Activated naive CD8-positive, alpha-beta T cell treated with anti-CD3 and anti-CD28 coated beads, Interleukin-2, amount 50 U/mL, for 24 hours (primary cell): Measurements from ENCODE around the gene HSD3B7.

Source experiments
- ATAC-seq: fragments of 150-1000 bp; cut with Tn5 transposase; one replicate; pipeline ENCODE4 v1.10.0; 2021
- DNase-seq: peaks from one replicate; pipeline ENCODE4 v3.0.0; 2021
- H3K27ac Mint-ChIP-seq: one replicate; pipeline ENCODE4 v1.8.0; 2021; ENCODE audit warnings: mild to moderate bottlenecking, mixed read lengths
- H3K27me3 Mint-ChIP-seq: one replicate; pipeline ENCODE4 v1.8.0; 2021; ENCODE audit warnings: mixed read lengths
- H3K36me3 Mint-ChIP-seq: one replicate; pipeline ENCODE4 v1.8.0; 2021; ENCODE audit warnings: low read depth, mixed read lengths
- H3K4me1 Mint-ChIP-seq: one replicate; pipeline ENCODE4 v1.8.0; 2021; ENCODE audit warnings: mixed read lengths
- H3K4me3 Mint-ChIP-seq: one replicate; pipeline ENCODE4 v1.8.0; 2021; ENCODE audit warnings: mild to moderate bottlenecking, moderate library complexity, mixed read lengths
- H3K9me3 Mint-ChIP-seq: one replicate; pipeline ENCODE4 v1.8.0; 2021; ENCODE audit warnings: mixed read lengths

The HSD3B7 gene

GRCh38 chr16:30951193-30951592, 33.8 kb upstream of the HSD3B7 start:
- Mint-ChIP-seq H3K4me1 (peaks cover 19% of the 10 kb centered on the region), H3K36me3 (peaks cover 2% of the 10 kb centered on the region), H3K4me3 (no peak overlapping the region), H3K9me3 (no peaks in the 10 kb centered on the region), H3K27me3 (no peaks in the 10 kb centered on the region), H3K27ac (no peak overlapping the region)
- no peak for DNase-seq
- no peak for ATAC-seq

GRCh38 chr16:30951750-30952149, 33.3 kb upstream of the HSD3B7 start:
- Mint-ChIP-seq H3K9me3 (no peaks in the 10 kb centered on the region), H3K27ac (no peak overlapping the region), H3K36me3 (no peaks in the 10 kb centered on the region), H3K27me3 (no peaks in the 10 kb centered on the region), H3K4me3 (no peak overlapping the region), H3K4me1 (peaks cover 23% of the 10 kb centered on the region)
- DNase-seq (no peak), ATAC-seq (no peak)

GRCh38 chr16:30953111-30953510, 31.9 kb upstream of the HSD3B7 start:
- H3K36me3 Mint-ChIP-seq = no peaks in the 10 kb centered on the region
- no peak overlapping the region for H3K4me3 Mint-ChIP-seq
- H3K27me3 Mint-ChIP-seq = no peaks in the 10 kb centered on the region
- H3K4me1 Mint-ChIP-seq = peaks cover 25% of the 10 kb centered on the region
- H3K9me3 Mint-ChIP-seq = no peaks in the 10 kb centered on the region
- H3K27ac Mint-ChIP-seq = no peak overlapping the region
- ATAC-seq (no peak), DNase-seq (no peak)

GRCh38 chr16:30953511-30954124, 31.4 kb upstream of the HSD3B7 start:
- H3K27me3 Mint-ChIP-seq = no peaks in the 10 kb centered on the region
- H3K36me3 Mint-ChIP-seq = no peaks in the 10 kb centered on the region
- H3K4me1 Mint-ChIP-seq = peaks cover 28% of the 10 kb centered on the region
- no peaks in the 10 kb centered on the region for H3K9me3 Mint-ChIP-seq
- no peak overlapping the region for H3K4me3 Mint-ChIP-seq
- peak; percentile 41 for ATAC-seq
- H3K27ac Mint-ChIP-seq = no peak overlapping the region
- DNase-seq = peak; percentile 67

- Mint-ChIP-seq H3K27me3 (no peaks in the 10 kb centered on the region), H3K4me1 (peaks cover 34% of the 10 kb centered on the region), H3K27ac (peak overlapping the region; percentile 22), H3K9me3 (no peaks in the 10 kb centered on the region), H3K4me3 (no peak overlapping the region), H3K36me3 (peaks cover 11% of the 10 kb centered on the region)
- ATAC-seq (no peak), DNase-seq (no peak)
These were observed 30.0 kb upstream of the HSD3B7 start for GRCh38 chr16:30954993-30955392.

- ATAC-seq (peak; percentile 84), DNase-seq (peak; percentile 93)
- Mint-ChIP-seq H3K27ac (peak overlapping the region; percentile 99), H3K9me3 (no peaks in the 10 kb centered on the region), H3K27me3 (no peaks in the 10 kb centered on the region), H3K4me3 (peak overlapping the region; percentile 93), H3K4me1 (peaks cover 32% of the 10 kb centered on the region), H3K36me3 (peaks cover 27% of the 10 kb centered on the region)
These were observed 28.2 kb upstream of the HSD3B7 start for GRCh38 chr16:30956601-30957455.

GRCh38 chr16:30957456-30958174, 27.4 kb upstream of the HSD3B7 start, which contains the start of gene SETD1A:
SETD1A (plus strand) TSS chr16:30957754; CDS start chr16:30958732, 978 bp downstream.
- H3K36me3 Mint-ChIP-seq = peaks cover 27% of the 10 kb centered on the region
- H3K27ac Mint-ChIP-seq = peak within 1 kb of the TSS; percentile 99
- peaks cover 32% of the 10 kb centered on the region for H3K4me1 Mint-ChIP-seq
- no peaks in the 10 kb centered on the region for H3K27me3 Mint-ChIP-seq
- ATAC-seq = peak; percentile 75
- H3K4me3 Mint-ChIP-seq = peak within 1 kb of the TSS; percentile 93
- no peaks in the 10 kb centered on the region for H3K9me3 Mint-ChIP-seq
- peak; percentile 98 for DNase-seq

- DNase-seq = no peak
- no peak for ATAC-seq
- Mint-ChIP-seq H3K27me3 (no peaks in the 10 kb centered on the region), H3K36me3 (peaks cover 33% of the 10 kb centered on the region), H3K4me3 (peak overlapping the region; percentile 90), H3K9me3 (no peaks in the 10 kb centered on the region), H3K27ac (peak overlapping the region; percentile 84), H3K4me1 (peaks cover 32% of the 10 kb centered on the region)
These were observed 26.6 kb upstream of the HSD3B7 start for GRCh38 chr16:30958175-30959079.

GRCh38 chr16:30961384-30961783, 23.6 kb upstream of the HSD3B7 start:
- Mint-ChIP-seq H3K9me3 (no peaks in the 10 kb centered on the region), H3K4me1 (peaks cover 26% of the 10 kb centered on the region), H3K36me3 (peaks cover 48% of the 10 kb centered on the region), H3K27ac (no peak overlapping the region), H3K4me3 (no peak overlapping the region), H3K27me3 (no peaks in the 10 kb centered on the region)
- DNase-seq = no peak
- ATAC-seq = no peak

GRCh38 chr16:30963925-30964511, 21.0 kb upstream of the HSD3B7 start:
- Mint-ChIP-seq H3K36me3 (peaks cover 64% of the 10 kb centered on the region), H3K27ac (no peak overlapping the region)

GRCh38 chr16:30964574-30965226, 20.3 kb upstream of the HSD3B7 start:
- H3K27ac Mint-ChIP-seq = no peak overlapping the region
- ATAC-seq = no peak
- peaks cover 7% of the 10 kb centered on the region for H3K4me1 Mint-ChIP-seq
- DNase-seq = no peak
- peaks cover 60% of the 10 kb centered on the region for H3K36me3 Mint-ChIP-seq
- H3K4me3 Mint-ChIP-seq = no peak overlapping the region
- H3K9me3 Mint-ChIP-seq = no peaks in the 10 kb centered on the region
- no peaks in the 10 kb centered on the region for H3K27me3 Mint-ChIP-seq

More at GRCh38 chr16:30963925-30964511, 21.0 kb upstream of the HSD3B7 start:
- no peaks in the 10 kb centered on the region for H3K9me3 Mint-ChIP-seq
- H3K4me1 Mint-ChIP-seq = peaks cover 14% of the 10 kb centered on the region
- ATAC-seq (no peak), DNase-seq (no peak)
- no peak overlapping the region for H3K4me3 Mint-ChIP-seq
- no peaks in the 10 kb centered on the region for H3K27me3 Mint-ChIP-seq

- H3K9me3 Mint-ChIP-seq = no peaks in the 10 kb centered on the region
- peaks cover under 1% of the 10 kb centered on the region for H3K4me1 Mint-ChIP-seq
- no peak overlapping the region for H3K4me3 Mint-ChIP-seq
- ATAC-seq (no peak), DNase-seq (no peak)
- no peaks in the 10 kb centered on the region for H3K27me3 Mint-ChIP-seq
- H3K27ac Mint-ChIP-seq = no peak overlapping the region
- H3K36me3 Mint-ChIP-seq = peaks cover 55% of the 10 kb centered on the region
These were observed 19.6 kb upstream of the HSD3B7 start for GRCh38 chr16:30965436-30965835.

GRCh38 chr16:30966033-30966619, 18.9 kb upstream of the HSD3B7 start:
- Mint-ChIP-seq H3K4me3 (no peak overlapping the region), H3K27ac (no peak overlapping the region), H3K4me1 (no peaks in the 10 kb centered on the region), H3K36me3 (peaks cover 58% of the 10 kb centered on the region), H3K27me3 (no peaks in the 10 kb centered on the region), H3K9me3 (no peaks in the 10 kb centered on the region)
- DNase-seq (no peak), ATAC-seq (no peak)
